HCEC 1CT (cell line): ENCODE results near the gene ANKRD55.
A peak's percentile ranks its signal among the peaks of the same experiment; 100 is the strongest.
"Not testable (repeated sequence)": the region's sequence is repeated elsewhere in the genome, so short reads cannot be mapped to it uniquely, and the experiment has no call there.

Source experiments
- DNase-seq: peaks from one replicate; pipeline ENCODE4 v3.0.0-alpha.2; 2017

Gene ANKRD55

DNA sequence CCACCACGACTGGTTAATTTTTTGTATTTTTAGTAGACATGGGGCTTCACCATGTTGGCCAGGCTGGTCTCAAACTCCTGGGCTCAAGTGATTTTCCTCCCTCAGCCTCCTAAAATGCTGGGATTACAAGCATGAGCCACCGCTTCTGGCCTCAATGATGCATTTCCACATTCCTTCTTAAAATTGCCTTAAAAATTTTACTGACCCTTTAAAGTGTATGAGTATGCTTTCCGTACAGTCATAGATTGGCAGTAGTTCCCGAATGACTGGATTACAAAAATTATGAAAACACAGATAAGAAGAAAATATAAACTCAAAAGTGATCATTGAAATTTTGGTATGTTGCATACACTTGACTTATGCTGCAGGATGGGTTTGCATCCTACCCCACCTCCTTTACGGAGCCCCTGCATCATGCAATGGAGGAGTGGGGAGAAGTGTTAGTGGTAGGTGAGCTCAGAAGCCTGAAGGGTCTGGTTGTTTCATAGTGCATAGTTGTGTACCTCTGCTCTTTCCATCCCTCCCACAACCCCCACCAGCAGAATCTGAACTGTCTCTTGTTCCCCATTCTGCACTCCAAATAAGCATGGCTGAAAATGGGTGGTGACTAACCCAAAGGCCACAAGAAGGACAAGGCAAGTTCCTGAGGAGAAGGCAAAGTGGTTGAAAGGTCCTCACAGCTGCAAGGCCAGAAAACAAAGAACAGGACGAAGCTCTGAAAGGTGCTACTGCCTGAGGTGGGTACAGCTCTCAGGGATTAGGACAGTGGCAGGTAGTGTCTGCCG is 26.8 kb downstream of the ANKRD55 start:
- peak; percentile 84 for DNase-seq

DNA sequence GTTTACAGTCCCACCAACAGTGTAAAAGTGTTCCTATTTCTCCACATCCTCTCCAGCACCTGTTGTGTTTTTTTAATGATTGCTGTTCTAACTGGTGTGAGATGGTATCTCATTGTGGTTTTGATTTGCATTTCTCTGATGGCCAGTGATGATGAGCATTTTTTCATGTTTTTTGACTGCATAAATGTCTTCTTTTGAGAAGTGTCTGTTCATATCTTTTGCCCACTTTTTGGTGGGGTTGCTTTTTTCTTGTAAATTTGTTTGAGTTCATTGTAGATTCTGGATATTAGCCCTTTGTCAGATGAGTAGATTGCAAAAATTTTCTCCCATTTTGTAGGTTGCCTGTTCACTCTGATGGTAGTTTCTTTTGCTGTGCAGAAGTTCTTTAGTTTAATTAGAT is 29.2 kb downstream of the ANKRD55 start:
- not testable (repeated sequence) for DNase-seq

- DNase-seq = no peak
Measured at GRCh38 chr5:56202483-56202882, 30.6 kb downstream of the ANKRD55 start.

GRCh38 chr5:56201762-56202261 is 31.3 kb downstream of the ANKRD55 start:
- DNase-seq = not testable (repeated sequence)

GRCh38 chr5:56200971-56201666 is 32.0 kb downstream of the ANKRD55 start:
- DNase-seq = peak; percentile 73

- DNase-seq = no peak
Measured at GRCh38 chr5:56195016-56195415, 38.1 kb downstream of the ANKRD55 start.

DNA sequence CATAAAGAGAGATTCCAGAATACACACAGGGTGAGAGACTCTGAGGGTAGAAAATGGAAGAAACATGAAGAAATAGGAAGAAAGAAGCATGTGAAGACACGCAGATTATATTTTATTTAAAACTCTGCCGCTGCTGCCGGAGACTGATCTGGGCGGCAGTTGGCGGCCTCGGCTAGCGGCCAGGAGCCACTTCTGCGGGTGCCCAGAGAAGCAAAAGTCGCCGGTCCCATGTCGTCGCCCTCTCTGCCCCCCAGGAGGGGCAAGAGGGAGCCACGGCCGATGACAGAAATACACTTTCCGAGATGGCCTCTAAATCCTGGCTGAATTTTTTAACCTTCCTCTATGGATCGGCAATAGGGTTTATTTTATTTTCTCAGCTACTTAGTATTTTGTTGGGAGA is 40.9 kb downstream of the ANKRD55 start:
- DNase-seq = no peak

DNA sequence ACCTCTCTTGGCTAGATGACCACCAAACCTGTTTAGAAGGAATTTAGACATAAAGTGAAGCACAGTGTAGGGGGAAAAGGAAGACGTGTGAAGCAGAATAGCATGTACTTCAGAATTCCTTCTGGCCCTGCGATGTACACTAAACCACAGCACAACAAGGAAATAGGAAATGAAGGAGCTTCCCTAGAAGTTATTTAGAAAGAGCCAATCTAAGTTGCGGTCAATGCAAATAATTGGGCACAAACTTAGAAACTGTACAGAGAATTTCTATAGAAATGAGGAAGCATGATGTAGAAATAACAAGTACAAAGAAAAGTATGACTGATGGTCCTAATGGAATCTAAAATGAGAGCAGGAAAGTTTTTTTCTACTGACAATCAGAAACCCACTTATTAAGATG is 41.5 kb downstream of the ANKRD55 start:
- DNase-seq = no peak

- peak; percentile 85 for DNase-seq
Measured at GRCh38 chr5:56190497-56190896, 42.6 kb downstream of the ANKRD55 start.

DNA sequence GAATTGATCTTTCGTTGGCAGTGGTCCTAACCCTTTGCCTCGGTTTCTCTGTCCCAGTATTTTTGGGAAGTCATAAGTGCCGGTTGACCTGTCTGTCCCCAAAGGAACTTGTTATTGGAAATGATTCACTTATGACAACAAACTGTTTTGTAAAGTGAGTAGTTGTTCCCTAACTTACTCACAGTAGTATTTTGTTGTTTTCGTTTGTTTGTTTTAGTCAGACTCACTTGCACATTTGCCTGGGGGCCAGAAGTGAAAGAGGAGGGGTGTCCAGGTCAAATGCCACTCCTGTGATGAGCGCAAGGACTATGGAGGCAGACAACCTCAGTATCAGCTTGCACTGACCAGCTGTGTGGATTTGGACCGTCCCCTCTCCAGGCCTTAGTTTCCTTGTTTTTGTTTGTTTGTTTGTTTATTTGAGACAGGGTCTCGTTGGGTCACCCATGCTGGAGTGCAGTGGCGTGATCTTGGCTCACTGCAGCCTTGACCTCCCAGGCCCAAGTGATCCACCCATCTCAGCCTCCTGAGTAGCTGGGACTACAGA is 47.3 kb downstream of the ANKRD55 start:
- no peak for DNase-seq

DNA sequence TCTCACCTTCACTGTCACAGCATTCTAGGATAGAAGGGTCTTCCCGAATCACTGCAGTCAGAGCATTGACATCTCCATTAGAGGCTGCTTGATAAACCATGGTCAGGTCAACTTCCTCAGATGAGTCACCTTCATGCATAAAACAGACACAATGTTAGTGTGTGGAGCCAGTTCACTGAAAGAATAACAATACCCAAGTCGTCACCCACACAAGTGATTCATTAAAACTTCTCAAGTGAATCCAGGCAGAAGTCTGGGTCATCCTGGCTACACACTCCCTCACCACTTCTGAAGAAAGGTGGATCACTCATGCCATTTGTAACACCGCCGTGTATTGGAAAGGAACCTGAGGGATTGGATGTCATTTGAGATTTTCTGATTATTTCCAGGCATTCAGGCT is 49.6 kb downstream of the ANKRD55 start:
- peak; percentile 90 for DNase-seq

DNA sequence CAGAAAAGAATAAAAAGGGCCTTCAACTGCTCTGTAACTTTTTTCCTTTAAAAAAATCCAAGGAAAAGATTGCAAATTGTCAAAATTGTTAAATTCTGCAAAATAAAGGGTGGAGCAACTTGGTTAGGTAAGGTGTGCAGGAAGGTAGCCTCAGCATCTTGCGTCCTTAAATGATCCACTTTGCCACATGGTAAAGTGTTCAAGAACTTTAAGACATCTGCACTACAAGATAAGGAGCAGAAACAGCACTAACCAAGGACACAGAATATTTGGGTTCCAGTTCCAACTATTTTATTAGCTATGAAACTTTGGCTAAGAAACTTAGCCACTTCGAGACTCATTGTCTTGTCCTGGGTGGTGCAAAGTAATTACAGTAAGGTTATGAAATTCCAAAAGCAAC is 53.7 kb downstream of the ANKRD55 start:
- no peak for DNase-seq

- no peak for DNase-seq
Measured at GRCh38 chr5:56178823-56179222, 54.3 kb downstream of the ANKRD55 start.

DNA sequence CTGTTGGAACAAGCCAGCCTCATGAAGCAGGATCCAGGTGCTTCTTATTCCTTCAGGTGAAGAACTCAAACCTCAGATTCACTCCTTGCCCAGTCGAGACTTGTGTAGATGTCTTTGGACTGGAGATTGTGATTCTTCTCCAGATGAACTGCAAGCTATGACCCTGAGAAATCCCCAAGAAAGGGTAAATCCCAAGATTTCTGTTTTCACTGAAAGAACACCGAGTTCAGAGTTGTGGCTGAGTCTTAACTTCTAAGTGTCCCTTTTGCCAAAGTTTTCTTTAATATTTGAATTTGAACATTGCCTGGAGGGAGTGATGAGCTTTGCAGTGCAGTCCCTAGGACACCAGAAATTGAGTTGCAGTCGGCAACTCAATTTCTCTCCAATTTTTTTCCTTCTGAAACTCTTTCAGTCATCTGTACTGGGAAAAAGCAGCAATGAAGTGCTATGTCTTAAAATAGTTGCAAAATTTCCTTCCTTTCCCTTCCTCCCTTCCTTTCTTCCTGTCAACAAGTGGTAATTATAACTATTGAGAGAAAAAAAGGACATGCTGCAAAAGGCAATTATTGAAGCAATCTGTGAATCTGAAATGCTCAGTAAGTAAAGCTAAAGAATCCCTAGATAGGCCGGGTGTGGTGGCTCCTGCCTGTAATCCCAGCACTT is 56.1 kb downstream of the ANKRD55 start:
- no peak for DNase-seq

GRCh38 chr5:56176155-56176798 is 56.9 kb downstream of the ANKRD55 start:
- DNase-seq = peak; percentile 92

DNA sequence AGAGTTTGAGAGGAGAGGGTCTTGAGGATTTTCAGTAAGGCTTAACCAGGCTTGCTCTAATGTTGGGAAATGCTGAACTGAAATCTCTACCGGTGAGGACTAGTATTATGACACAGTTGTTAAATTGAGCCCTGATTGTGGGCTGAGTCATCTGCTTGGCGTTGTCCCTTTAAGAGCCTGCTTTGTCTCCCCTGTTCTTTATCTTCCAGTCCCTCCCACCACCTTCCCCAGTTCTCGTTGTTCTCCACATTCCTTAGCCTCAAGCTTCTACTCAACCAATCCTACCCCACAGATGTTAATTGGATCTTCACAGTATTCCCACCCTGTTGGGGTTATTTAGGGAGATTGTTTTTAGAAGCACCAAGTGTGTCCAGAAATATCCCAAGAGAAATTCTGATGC is 57.6 kb downstream of the ANKRD55 start:
- peak; percentile 84 for DNase-seq

DNA sequence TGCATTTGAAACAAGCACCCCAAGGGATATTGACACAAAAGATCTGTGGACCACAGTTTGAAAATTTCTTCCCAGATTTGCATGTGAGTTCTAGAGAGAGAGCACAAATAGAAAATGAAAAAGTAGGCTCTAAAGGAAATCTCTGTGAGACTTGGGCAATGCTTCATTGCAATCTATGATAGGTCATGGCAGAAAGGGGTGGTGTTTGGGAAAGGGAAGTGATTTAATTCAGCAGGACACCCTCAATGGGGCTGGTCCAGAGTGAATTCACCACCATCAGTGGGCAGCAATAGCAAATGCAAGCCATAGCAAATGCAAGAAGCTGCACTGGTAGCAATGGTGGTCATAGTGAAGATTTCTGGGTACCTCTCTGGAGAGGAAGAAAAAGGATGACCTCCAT is 58.1 kb downstream of the ANKRD55 start:
- peak; percentile 25 for DNase-seq

DNA sequence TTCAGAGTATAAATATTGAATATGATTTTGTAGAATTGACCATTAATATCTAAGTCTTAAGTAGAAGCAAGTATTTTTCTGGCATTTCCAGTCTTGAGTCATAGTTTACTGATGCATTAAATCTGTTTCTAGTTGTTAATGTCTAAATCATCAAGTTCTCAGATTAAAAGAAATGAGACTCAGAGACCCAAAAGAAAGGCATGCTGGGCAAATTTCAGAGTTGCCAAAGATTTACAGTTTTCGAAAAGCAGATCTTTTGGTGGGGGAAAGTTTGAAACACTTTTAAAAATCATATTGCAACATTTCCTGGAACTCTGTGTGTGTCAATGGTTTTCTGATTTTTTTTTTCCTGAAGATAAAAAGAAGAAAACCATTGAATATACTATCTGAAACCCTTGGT is 60.9 kb downstream of the ANKRD55 start:
- peak; percentile 72 for DNase-seq

- no peak for DNase-seq
Measured at GRCh38 chr5:56170557-56170956, 62.6 kb downstream of the ANKRD55 start.

- no peak for DNase-seq
Measured at GRCh38 chr5:56169949-56170348, 63.2 kb downstream of the ANKRD55 start.

DNA sequence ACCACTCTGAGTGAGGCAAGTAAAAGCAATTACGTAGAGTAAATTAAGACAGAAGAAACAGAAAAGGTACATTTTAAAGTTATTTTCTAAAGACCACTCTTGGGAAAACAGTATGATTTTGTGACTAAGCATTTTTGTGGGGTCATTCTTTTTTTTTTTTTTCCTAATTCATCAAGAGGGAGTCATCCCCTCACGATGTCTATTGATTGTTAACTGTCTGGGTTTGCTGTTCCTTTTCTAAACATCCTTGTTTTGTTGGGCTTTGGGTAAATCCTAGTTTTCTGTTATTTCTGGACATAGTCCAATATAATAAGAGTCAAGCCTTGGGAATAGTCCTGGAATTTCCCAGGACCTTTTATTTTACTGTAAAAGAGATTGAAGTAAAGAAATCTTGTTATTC is 63.8 kb downstream of the ANKRD55 start:
- DNase-seq = peak; percentile 31

- peak; percentile 85 for DNase-seq
Measured at GRCh38 chr5:56168066-56168478, 65.1 kb downstream of the ANKRD55 start.

DNA sequence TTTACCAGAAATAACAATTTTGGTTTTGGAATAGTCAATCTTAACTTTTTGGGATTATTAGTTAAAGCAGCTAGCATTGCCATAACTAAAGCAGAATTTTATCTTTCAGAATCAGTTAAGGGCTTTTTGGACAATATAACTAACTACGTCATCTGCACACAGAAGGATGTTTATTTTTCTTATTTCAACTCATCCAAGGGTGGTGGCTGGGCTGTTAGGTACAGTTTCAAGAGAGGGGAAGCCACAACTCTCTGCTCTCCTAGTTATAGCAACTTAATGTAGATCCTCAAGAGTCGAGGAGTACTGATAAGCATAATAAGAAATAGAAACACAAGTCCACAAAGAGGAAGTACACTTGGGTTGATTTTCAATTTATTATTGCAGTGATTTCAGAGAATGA is 65.6 kb downstream of the ANKRD55 start:
- DNase-seq = peak; percentile 28
